NCI-H2081 (cell line): ENCODE data around the gene SGPP1.
"Not testable (repeated sequence)": the region's sequence is repeated elsewhere in the genome, so short reads cannot be mapped to it uniquely, and the experiment has no call there.

Experiments
- DNase-seq, 2 experiments: peaks; one replicate each; lab custom pipeline; 2025; lab: John Stamatoyannopoulos, UW

The SGPP1 gene

GRCh38 chr14:63636094-63636635 is 91.7 kb downstream of the SGPP1 start:
- not testable (repeated sequence) for DNase-seq
